Endothelial cell of umbilical vein (primary cell): ENCODE measurements around the gene CDK17. TPM values are rescaled to one million over a fixed set of nuclear protein-coding genes. Genes with fewer than 3 reads are reported as not detected.

Experiments used
- BruUV-seq: library from RNA; stranded (reverse); fragments of 400-500 nt; replicated peaks from 2 replicates; lab custom pipeline; 2021; lab: Mats Ljungman, UMichigan
- CTCF ChIA-PET: fragments of 300-600, 350-600 bp; sonication (Branson Sonifier 250); formaldehyde crosslinking; loops from one replicate; lab custom pipeline; 2021; ENCODE audit warnings: antibody characterized with exemption, inconsistent platforms; lab: Charles Lee
- POLR2A ChIA-PET: fragments of 300-600, 350-600 bp; sonication (Branson Sonifier 250); formaldehyde crosslinking; loops from one replicate; lab custom pipeline; 2021; ENCODE audit warnings: antibody characterized with exemption, inconsistent platforms; lab: Charles Lee
- DNase-seq: peaks from one replicate; pipeline ENCODE4 v3.0.0-alpha.2; 2011; ENCODE audit warnings: low read depth, low spot score
- FAIRE-seq: peaks from 2 replicates; lab custom pipeline; 2011; peaks lifted over from hg19 to GRCh38; lab: Jason Lieb, UNC
- H2AFZ ChIP-seq: 2 replicates; pipeline ENCODE4 v1.6.0; 2012; ENCODE audit warnings: low read depth, low read length, control low read depth, inconsistent platforms
- H3K27ac ChIP-seq: 2 replicates; pipeline ENCODE4 v1.5.1; 2011; ENCODE audit warnings: low read depth, mild to moderate bottlenecking, control low read depth, low read length, moderate library complexity; ENCODE audit not compliant: insufficient read depth
- H3K27me3 ChIP-seq, 2 experiments: 2 replicates each; pipeline versions ENCODE4 v1.6.0 to v1.6.1; 2011; ENCODE audit warnings: low read length in 2 of 2, mixed read lengths in 1 of 2; ENCODE audit not compliant: control insufficient read depth in 2 of 2, insufficient read depth in 2 of 2
- H3K36me3 ChIP-seq, 2 experiments: 2 replicates in 1 of 2; 3 replicates in 1 of 2; pipeline ENCODE4 v1.5.1; 2011; ENCODE audit warnings: low read length in 2 of 2, mild to moderate bottlenecking in 1 of 2, moderate library complexity in 1 of 2; ENCODE audit not compliant: control insufficient read depth in 2 of 2, insufficient read depth in 2 of 2; ENCODE audit errors: extremely low read depth in 1 of 2
- H3K4me1 ChIP-seq: 3 replicates; pipeline ENCODE4 v1.5.1; 2011; ENCODE audit warnings: mild to moderate bottlenecking, low read length; ENCODE audit not compliant: control insufficient read depth, insufficient read depth; ENCODE audit errors: extremely low read depth
- H3K4me2 ChIP-seq: 2 replicates; pipeline ENCODE4 v1.6.1; 2011; ENCODE audit warnings: low read length, control low read depth, mixed read lengths; ENCODE audit not compliant: insufficient read depth
- H3K4me3 ChIP-seq, 3 experiments: fragments of 200-600 bp in 1 of 3; sonication (generic), shearing (Covaris generic) in 1 of 3; replicated peaks in 1 of 3; 2 replicates each; pipeline ENCODE4 v1.5.1; 2011 to 2016; ENCODE audit warnings: control low read depth in 3 of 3, low read length in 3 of 3, mild to moderate bottlenecking in 2 of 3, inconsistent platforms in 1 of 3, low read depth in 1 of 3, moderate library complexity in 1 of 3; ENCODE audit not compliant: insufficient read depth in 1 of 3
- H3K79me2 ChIP-seq: 2 replicates; pipeline ENCODE4 v1.6.0; 2012; ENCODE audit warnings: low read length, inconsistent platforms; ENCODE audit not compliant: control insufficient read depth, insufficient read depth
- H3K9ac ChIP-seq: replicated peaks from 2 replicates; pipeline ENCODE3; 2011; ENCODE audit warnings: low read length, control low read depth; ENCODE audit not compliant: insufficient read depth; ENCODE audit errors: extremely low read depth
- H3K9me1 ChIP-seq: replicated peaks from 3 replicates; pipeline ENCODE4 v1.6.0; 2011; ENCODE audit warnings: mild to moderate bottlenecking, low read length; ENCODE audit not compliant: control insufficient read depth, insufficient read depth; ENCODE audit errors: extremely low read depth
- H3K9me3 ChIP-seq: replicated peaks from 2 replicates; pipeline ENCODE4 v1.5.1; 2012; ENCODE audit warnings: low read length, inconsistent platforms; ENCODE audit not compliant: control insufficient read depth, insufficient read depth
- H4K20me1 ChIP-seq: replicated peaks from 2 replicates; pipeline ENCODE3; 2011; ENCODE audit warnings: mild to moderate bottlenecking, low read length; ENCODE audit not compliant: control insufficient read depth, insufficient read depth; ENCODE audit errors: extremely low read depth
- CTCF ChIP-seq, 2 donors: IDR thresholded peaks; 1 replicate in 1 of 2; 2 replicates in 1 of 2; pipeline ENCODE4 v1.5.1; 2011; ENCODE audit warnings: low read length in 2 of 2, mild to moderate bottlenecking in 2 of 2, moderate library complexity in 2 of 2, control low read depth in 1 of 2, inconsistent platforms in 1 of 2, low read depth in 1 of 2; ENCODE audit not compliant: insufficient read depth in 1 of 2; ENCODE audit errors: extremely low read depth in 1 of 2
- GATA2 ChIP-seq: IDR thresholded peaks from 2 replicates; pipeline ENCODE4 v1.7.0; 2011; ENCODE audit warnings: low read depth, mild to moderate bottlenecking, moderate library complexity, mixed read lengths, low read length; ENCODE audit not compliant: insufficient read length, insufficient read depth
- JUN ChIP-seq: IDR thresholded peaks from 2 replicates; pipeline ENCODE4 v1.6.1; 2011; ENCODE audit warnings: borderline replicate concordance, low read depth; ENCODE audit not compliant: insufficient read length, insufficient read depth
- MAX ChIP-seq: IDR thresholded peaks from 2 replicates; pipeline ENCODE4 v1.6.1; 2011; ENCODE audit not compliant: insufficient read depth, insufficient read length
- MYC ChIP-seq: IDR thresholded peaks from one replicate; pipeline ENCODE4 v1.6.1; 2011; ENCODE audit warnings: mild to moderate bottlenecking, low read depth, low read length
- POLR2A ChIP-seq: IDR thresholded peaks from 2 replicates; pipeline ENCODE4 v1.6.1; 2012; ENCODE audit warnings: low read depth, mild to moderate bottlenecking, control low read depth, low read length
- POLR2AphosphoS5 ChIP-seq: IDR thresholded peaks from 2 replicates; pipeline ENCODE4 v1.6.1; 2012; ENCODE audit warnings: low read depth, mild to moderate bottlenecking, control low read depth, low read length, moderate library complexity; ENCODE audit not compliant: insufficient read depth
- dilution Hi-C: fragments of 300-500 bp; cut with MboI; formaldehyde crosslinking; loops from one replicate; pipeline ENCODE4 v1.15.0; 2019; ENCODE audit warnings: low sequenced_read_pairs; ENCODE audit not compliant: extremely low pct_ligation_motif_present
- intact Hi-C: fragments of 100-400 bp; cut with micrococcal nuclease; formaldehyde crosslinking; loops from one replicate; pipeline ENCODE4 v1.10.0; 2022
- polyA plus RNA-seq, 4 experiments: library from polyadenylated mRNA; depleted of rRNA in 3 of 4; stranded (reverse) in 3 of 4; unstranded in 1 of 4; fragments of >200 nt; gene quantifications; 2 replicates each; pipeline versions ENCODE4 v1.2.1 to v1.2.3, GENCODE V29; 2011 to 2012; ENCODE audit warnings: missing spikeins in 1 of 4
- total RNA-seq: library from RNA; stranded (reverse); gene quantifications from 2 replicates; pipeline ENCODE4 v1.2.3, GENCODE V29; 2021

Gene CDK17
- total and polyA plus RNA-seq, 2 donors (not counting 3 experiments of a cell fraction or from before 2014, with no cell fraction given) = 61.1 to 176 TPM

- H3K9me1 ChIP-seq = no peaks in the 10 kb centered on the region
- ChIA-PET CTCF (interaction anchor here (1.0 to 1.8 kb wide), 3 partner anchors 10 to 250 kb away, joined by 3 read pairs; no protein-coding TSS in a partner anchor), POLR2A (no interaction called here)
- no peak overlapping the region for H3K4me3 ChIP-seq
- no peak for DNase-seq
- no peak for FAIRE-seq
- no peak overlapping the region for H3K27ac ChIP-seq
- H4K20me1 ChIP-seq = peaks cover 5% of the 10 kb centered on the region
- H2AFZ ChIP-seq = no peak overlapping the region
- intact Hi-C loops = no loop called here
- no peak overlapping the region for H3K9ac ChIP-seq
- H3K27me3 ChIP-seq = no peaks in the 10 kb centered on the region
- no peak overlapping the region for H3K4me2 ChIP-seq
- TF ChIP-seq MAX = no peak
- no peak for TF ChIP-seq MYC
- peak; percentile 42 for TF ChIP-seq POLR2A
- dilution Hi-C loops = no loop called here
- H3K9me3 ChIP-seq = no peaks in the 10 kb centered on the region
- peaks cover 20% of the 10 kb centered on the region for H3K79me2 ChIP-seq
- peaks cover 33% of the 10 kb centered on the region for H3K4me1 ChIP-seq
- H3K36me3 ChIP-seq = peaks cover 9 to 26% of the 10 kb centered on the region in 2 experiments
- BruUV-seq = no TSS peak
Measured at GRCh38 chr12:96266238-96266637, 134.0 kb downstream of the CDK17 start.

- Histone ChIP-seq H3K4me2 (no peak overlapping the region), H3K27me3 (no peaks in the 10 kb centered on the region), H3K79me2 (peaks cover 18% of the 10 kb centered on the region), H2AFZ (no peak overlapping the region), H3K9ac (no peak overlapping the region), H3K9me1 (no peaks in the 10 kb centered on the region), H4K20me1 (peaks cover 7% of the 10 kb centered on the region), H3K36me3 (peaks cover 11 to 26% of the 10 kb centered on the region in 2 experiments), H3K4me3 (no peak overlapping the region), H3K27ac (no peak overlapping the region), H3K4me1 (peaks cover 37% of the 10 kb centered on the region), H3K9me3 (no peaks in the 10 kb centered on the region)
- no TSS peak for BruUV-seq
- DNase-seq (no peak), FAIRE-seq (no peak)
- POLR2A ChIA-PET = no interaction called here
- intact Hi-C loops (no loop called here), dilution Hi-C loops (no loop called here)
- no peak for TF ChIP-seq MYC
- TF ChIP-seq POLR2A = no peak
- no peak for TF ChIP-seq MAX
- no peak for TF ChIP-seq GATA2
- TF ChIP-seq CTCF (IDR thresholded peaks at IDR 0.05; ENCODE audit: extremely low read depth in 1 of 2, insufficient read depth in 1 of 2, low read depth in 1 of 2, low read length in 2 of 2) = no peak
- TF ChIP-seq POLR2AphosphoS5 = no peak
- TF ChIP-seq JUN = no peak
- CTCF ChIA-PET = interaction anchor here (1.0 to 1.8 kb wide), 2 partner anchors 10 to 125 kb away, joined by 3 read pairs; no protein-coding TSS in a partner anchor
Measured at GRCh38 chr12:96265836-96266235, 134.4 kb downstream of the CDK17 start.
